Measurements from ENCODE around the gene PPP1R12A. TPM values are rescaled to one million over a fixed set of nuclear protein-coding genes. Genes with fewer than 3 reads are reported as not detected.

The PPP1R12A gene
- total and polyA plus RNA-seq, 9 of the 15 experiments (the other 6 are each of a cell fraction or from before 2014, with no cell fraction given): 26.4 to 119 (median 53.3) TPM

GRCh38 chr12:79921786-79922185 is 13.1 kb downstream of the PPP1R12A start (continued):
- TF ChIP-seq PYGO2 (tag; IDR thresholded peaks at IDR 0.05) (no peak), ZNF398 (CRISPR knock-in tag; IDR thresholded peaks at IDR 0.05) (no peak), ZNF224 (CRISPR knock-in tag; IDR thresholded peaks at IDR 0.05) (no peak), TOE1 (IDR thresholded peaks at IDR 0.05; ENCODE audit: borderline replicate concordance) (no peak), TOE1 (CRISPR knock-in tag; IDR thresholded peaks at IDR 0.05; ENCODE audit: borderline replicate concordance, low read depth) (no peak)

DNA sequence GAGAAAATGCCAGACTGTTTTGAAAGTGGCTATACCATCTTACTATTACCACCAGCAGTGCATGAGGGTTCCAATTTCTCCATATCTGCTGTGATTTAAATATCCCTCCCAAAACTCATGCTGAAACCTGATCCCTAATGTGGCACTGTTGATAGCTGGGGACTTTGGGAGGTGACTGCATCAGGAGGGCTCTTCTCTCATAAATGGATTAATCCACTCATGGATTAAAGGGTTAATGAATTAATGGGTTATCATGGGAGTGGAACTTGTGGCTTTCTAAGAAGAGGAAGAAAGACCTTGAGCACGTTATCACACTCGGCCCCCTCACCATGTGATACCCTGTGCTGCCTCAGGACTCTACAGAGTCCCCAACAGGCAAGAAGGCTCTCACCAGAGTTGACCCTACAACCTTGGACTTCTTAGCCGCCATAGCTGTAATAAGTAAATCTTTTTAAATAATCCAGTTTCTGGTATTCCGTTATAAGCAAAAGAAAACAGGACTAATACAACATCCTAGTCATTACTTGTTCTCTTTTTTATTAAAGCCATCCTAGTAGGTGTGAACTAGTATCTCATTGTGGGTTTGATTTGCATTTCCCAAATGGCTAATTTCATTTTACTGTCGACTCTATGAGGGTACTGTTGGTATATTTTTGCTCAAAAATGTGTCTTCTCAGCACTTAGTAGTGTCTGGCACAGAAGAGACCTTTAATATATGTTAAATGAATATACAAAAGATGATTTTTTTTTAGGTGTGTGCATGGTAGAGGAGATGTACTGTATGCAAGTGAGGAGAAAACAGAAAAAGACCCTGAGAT is 14.3 kb downstream of the PPP1R12A start:
- Histone ChIP-seq H3K4me1 (replicated peaks in 1 of 2; ENCODE audit: control insufficient read depth in 2 of 2, insufficient read depth in 2 of 2, low read length in 2 of 2) (peaks cover 0 to 11% of the 10 kb centered on the region in 2 experiments; a peak in 2 of 5 replicates), H3K36me3 (ENCODE audit: control insufficient read depth, insufficient read depth, low read length) (peaks cover 9% of the 10 kb centered on the region; the same call in 2 of the 3 replicates), H3K9me1 (ENCODE audit: control insufficient read depth, insufficient read depth, low read length) (no peaks in the 10 kb centered on the region), H2AFZ (ENCODE audit: low read depth, low read length) (no peak overlapping the region), H3K27me3 (ENCODE audit: control insufficient read depth in 2 of 2, insufficient read depth in 2 of 2, low read length in 2 of 2) (no peaks in the 10 kb centered on the region), H3K9ac (ENCODE audit: insufficient read depth in 1 of 2, low read depth in 2 of 2, low read length in 2 of 2) (no peak overlapping the region), H3K4me3 (no peak overlapping the region), H3K4me2 (ENCODE audit: insufficient read depth, low read length) (no peak overlapping the region), H3K79me2 (ENCODE audit: control insufficient read depth, insufficient read depth, low read length) (peaks cover 96% of the 10 kb centered on the region), H3K27ac (ENCODE audit: extremely low read depth, low read depth, low read length) (no peak overlapping the region), H3K9me3 (replicated peaks; ENCODE audit: control insufficient read depth, insufficient read depth, low read depth, low read length) (no peaks in the 10 kb centered on the region), H4K20me1 (replicated peaks; ENCODE audit: control insufficient read depth, insufficient read depth, low read length) (peaks cover 11% of the 10 kb centered on the region; the same call in 1 of the 2 replicates)
- no peak for DNase-seq (ENCODE audit: extremely low read depth in 1 of 4, low spot score in 3 of 4)
- POLR2A ChIA-PET: interaction anchor here (1.0 to 1.5 kb wide), 2 partner anchors 11 to 20 kb away, joined by 3 to 4 read pairs; no protein-coding TSS in a partner anchor
- peak; percentile 32 for FAIRE-seq
- in situ Hi-C loops (cut with MboI): no loop called here
- BruUV-seq (replicated peaks): no TSS peak
- ATAC-seq: peak; percentile 54
- 23% methylated on average over 5 of the region's 5 CpGs for WGBS (ENCODE audit: insufficient coverage, low coverage, missing lambda C conversion rate)
- CTCF ChIA-PET (ENCODE audit: low intra/inter-chr PET ratio): no interaction called here
- TF ChIP-seq ZNF316 (IDR thresholded peaks at IDR 0.05) (0 out of 2 replicates have a peak, but pooled peaks have one; percentile 42), RBM22 (IDR thresholded peaks at IDR 0.05; ENCODE audit: low read depth, low read length, poor library complexity, severe bottlenecking) (no peak), C11orf30 (IDR thresholded peaks at IDR 0.05; ENCODE audit: low read depth) (peak; percentile 18; the same call in 1 of the 2 replicates)
- intact Hi-C loops (cut with micrococcal nuclease): no loop called here

Measured in K562 (cell line).